HG03442 (cell line): ENCODE data around the gene PRR15L.
"Not testable (repeated sequence)": the region's sequence is repeated elsewhere in the genome, so short reads cannot be mapped to it uniquely, and the experiment has no call there.

ENCODE experiments used
- ATAC-seq: cut with Tn5 transposase; IDR thresholded peaks from one replicate; pipeline ENCODE4 v1.9.1; 2021; ENCODE audit warnings: mild to moderate bottlenecking, moderate library complexity; ENCODE audit not compliant: unreplicated experiment

The PRR15L gene

GRCh38 chr17:47957591-47958490, at the start of gene PRR15L:
TSS of gene PRR15L (minus strand) at chr17:47957883. CDS start at chr17:47953234, 4,649 bp downstream.
- no peak for ATAC-seq

GRCh38 chr17:48006936-48007709, 49.4 kb upstream of the PRR15L start:
- no peak for ATAC-seq

- ATAC-seq = no peak
Observed at GRCh38 chr17:48004983-48005382, 47.3 kb upstream of the PRR15L start.

GRCh38 chr17:48003417-48004151, 45.9 kb upstream of the PRR15L start:
- ATAC-seq = no peak

GRCh38 chr17:48002916-48003416, 45.3 kb upstream of the PRR15L start:
- no peak for ATAC-seq

- ATAC-seq = no peak
Observed at GRCh38 chr17:48002266-48002915, 44.7 kb upstream of the PRR15L start.

- ATAC-seq = not testable (repeated sequence)
Observed at GRCh38 chr17:48001657-48002056, 44.0 kb upstream of the PRR15L start.

GRCh38 chr17:48001197-48001596, 43.5 kb upstream of the PRR15L start:
- ATAC-seq = no peak

GRCh38 chr17:47999582-47999981, 41.9 kb upstream of the PRR15L start:
- no peak for ATAC-seq

GRCh38 chr17:47998044-47998443, 40.4 kb upstream of the PRR15L start:
- ATAC-seq = no peak

GRCh38 chr17:47997586-47997985, 39.9 kb upstream of the PRR15L start:
- ATAC-seq = no peak

GRCh38 chr17:47996201-47996600, 38.5 kb upstream of the PRR15L start:
- no peak for ATAC-seq

- ATAC-seq = no peak
Observed at GRCh38 chr17:47995241-47995935, 37.7 kb upstream of the PRR15L start.

GRCh38 chr17:47994724-47995123, 37.0 kb upstream of the PRR15L start:
- no peak for ATAC-seq

- no peak for ATAC-seq
Observed at GRCh38 chr17:47993964-47994363, 36.3 kb upstream of the PRR15L start.

- no peak for ATAC-seq
Observed at GRCh38 chr17:47993031-47993564, 35.4 kb upstream of the PRR15L start.

- ATAC-seq = no peak
Observed at GRCh38 chr17:47992216-47992615, 34.5 kb upstream of the PRR15L start.

GRCh38 chr17:47990962-47991731, 33.5 kb upstream of the PRR15L start:
- no peak for ATAC-seq

GRCh38 chr17:47989700-47990099, 32.0 kb upstream of the PRR15L start:
- no peak for ATAC-seq
